PFSK-1 (cell line): ENCODE results near the gene THOC1.

Source experiments
- FOXP2 ChIP-seq: optimal IDR thresholded peaks from 2 replicates; pipeline ENCODE3; 2011; ENCODE audit warnings: borderline replicate concordance, control low read depth, inconsistent platforms; ENCODE audit not compliant: insufficient read depth; ENCODE audit errors: extremely low read length, extremely low read depth
- POLR2AphosphoS5 ChIP-seq: IDR thresholded peaks from 2 replicates; pipeline ENCODE4 v1.6.1; 2012; ENCODE audit warnings: low read depth, mild to moderate bottlenecking, control low read depth, low read length, moderate library complexity
- SIN3A ChIP-seq: IDR thresholded peaks from 2 replicates; pipeline ENCODE4 v1.6.1; 2012; ENCODE audit warnings: mild to moderate bottlenecking, low read length, moderate library complexity, borderline replicate concordance; ENCODE audit not compliant: insufficient read depth
- TAF1 ChIP-seq: IDR thresholded peaks from 2 replicates; pipeline ENCODE4 v1.6.1; 2012; ENCODE audit warnings: low read length, control low read depth, borderline replicate concordance; ENCODE audit not compliant: insufficient read depth
- TF ChIP-seq, protein P1 (sequence below), 2 experiments: IDR thresholded peaks; 2 replicates each; pipeline versions ENCODE4 v1.6.1 to v1.8.0; 2011 to 2012; ENCODE audit warnings: low read depth in 2 of 2, low read length in 2 of 2, control low read depth in 1 of 2, inconsistent platforms in 1 of 2, mild to moderate bottlenecking in 1 of 2, moderate library complexity in 1 of 2; ENCODE audit not compliant: insufficient read depth in 1 of 2

Gene THOC1

DNA sequence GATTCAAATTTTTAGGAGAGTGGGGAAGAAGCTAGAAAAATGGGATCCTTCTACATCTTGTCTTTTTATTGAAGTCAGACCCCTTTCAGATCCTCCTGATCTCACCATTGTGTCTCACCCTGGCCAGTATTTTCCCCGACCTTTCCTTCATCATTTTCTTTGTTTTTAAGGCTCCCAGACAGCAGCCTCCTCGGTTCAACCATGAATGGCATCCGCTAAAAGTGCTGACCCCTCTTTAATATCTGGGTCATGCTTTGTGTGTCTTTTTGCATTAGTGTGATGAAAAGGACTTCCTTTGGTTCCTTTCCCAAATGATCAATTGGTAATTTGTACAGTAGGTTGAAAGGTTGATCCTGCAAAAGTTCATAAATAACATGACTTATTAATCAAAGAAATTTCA, 26.7 kb upstream of the THOC1 start:
- TF ChIP-seq SIN3A (no peak), FOXP2 (no peak), TAF1 (no peak), POLR2AphosphoS5 (no peak)
- TF ChIP-seq, protein P1, sequence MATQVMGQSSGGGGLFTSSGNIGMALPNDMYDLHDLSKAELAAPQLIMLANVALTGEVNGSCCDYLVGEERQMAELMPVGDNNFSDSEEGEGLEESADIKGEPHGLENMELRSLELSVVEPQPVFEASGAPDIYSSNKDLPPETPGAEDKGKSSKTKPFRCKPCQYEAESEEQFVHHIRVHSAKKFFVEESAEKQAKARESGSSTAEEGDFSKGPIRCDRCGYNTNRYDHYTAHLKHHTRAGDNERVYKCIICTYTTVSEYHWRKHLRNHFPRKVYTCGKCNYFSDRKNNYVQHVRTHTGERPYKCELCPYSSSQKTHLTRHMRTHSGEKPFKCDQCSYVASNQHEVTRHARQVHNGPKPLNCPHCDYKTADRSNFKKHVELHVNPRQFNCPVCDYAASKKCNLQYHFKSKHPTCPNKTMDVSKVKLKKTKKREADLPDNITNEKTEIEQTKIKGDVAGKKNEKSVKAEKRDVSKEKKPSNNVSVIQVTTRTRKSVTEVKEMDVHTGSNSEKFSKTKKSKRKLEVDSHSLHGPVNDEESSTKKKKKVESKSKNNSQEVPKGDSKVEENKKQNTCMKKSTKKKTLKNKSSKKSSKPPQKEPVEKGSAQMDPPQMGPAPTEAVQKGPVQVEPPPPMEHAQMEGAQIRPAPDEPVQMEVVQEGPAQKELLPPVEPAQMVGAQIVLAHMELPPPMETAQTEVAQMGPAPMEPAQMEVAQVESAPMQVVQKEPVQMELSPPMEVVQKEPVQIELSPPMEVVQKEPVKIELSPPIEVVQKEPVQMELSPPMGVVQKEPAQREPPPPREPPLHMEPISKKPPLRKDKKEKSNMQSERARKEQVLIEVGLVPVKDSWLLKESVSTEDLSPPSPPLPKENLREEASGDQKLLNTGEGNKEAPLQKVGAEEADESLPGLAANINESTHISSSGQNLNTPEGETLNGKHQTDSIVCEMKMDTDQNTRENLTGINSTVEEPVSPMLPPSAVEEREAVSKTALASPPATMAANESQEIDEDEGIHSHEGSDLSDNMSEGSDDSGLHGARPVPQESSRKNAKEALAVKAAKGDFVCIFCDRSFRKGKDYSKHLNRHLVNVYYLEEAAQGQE (IDR thresholded peaks at IDR 0.05; ENCODE audit: insufficient read depth in 1 of 2, low read depth in 2 of 2, low read length in 2 of 2), result no peak

DNA sequence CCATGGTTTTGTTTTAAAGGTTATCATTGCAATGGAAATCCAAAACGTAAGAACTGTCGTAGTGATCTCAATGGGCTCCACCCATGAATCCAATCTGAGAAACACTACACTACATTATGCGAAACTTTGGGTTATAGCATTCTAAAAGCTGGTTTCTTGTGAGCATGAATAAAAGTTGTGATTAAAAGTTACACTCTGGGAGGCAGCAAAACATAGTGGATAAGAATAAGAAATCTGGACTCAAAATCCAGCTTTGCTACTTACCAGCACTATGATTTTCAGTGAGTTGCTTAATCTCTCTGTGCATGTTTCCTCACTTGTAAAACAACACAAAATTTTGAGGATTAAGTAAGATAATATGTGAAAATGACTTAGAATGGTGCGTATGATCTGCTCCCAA, 25.7 kb upstream of the THOC1 start:
- TF ChIP-seq SIN3A (no peak), TAF1 (no peak), POLR2AphosphoS5 (no peak), FOXP2 (no peak)
- TF ChIP-seq, protein P1 (IDR thresholded peaks at IDR 0.05; ENCODE audit: insufficient read depth in 1 of 2, low read depth in 2 of 2, low read length in 2 of 2), result no peak

DNA sequence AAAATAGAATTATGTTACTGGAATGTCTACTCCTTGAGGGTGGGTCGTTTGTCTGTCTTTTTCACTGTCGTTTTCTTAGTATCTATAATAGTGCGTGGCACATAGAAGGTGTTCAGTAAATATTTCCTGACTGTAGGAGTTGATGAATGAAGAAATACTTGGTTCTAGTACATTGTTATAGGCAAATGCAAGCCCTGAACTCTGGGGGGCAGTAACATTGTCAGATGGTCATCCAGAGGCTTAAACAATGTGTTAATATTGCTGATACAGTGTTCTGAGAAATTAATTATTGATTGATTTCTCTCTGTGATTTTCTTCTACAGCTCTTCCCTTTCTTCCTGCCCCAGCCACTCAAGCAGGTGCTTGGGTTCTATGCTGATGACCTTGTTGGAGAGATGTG, 24.4 kb upstream of the THOC1 start:
- TF ChIP-seq TAF1 (no peak), SIN3A (no peak), POLR2AphosphoS5 (no peak), FOXP2 (no peak)
- TF ChIP-seq, protein P1 (IDR thresholded peaks at IDR 0.05; ENCODE audit: insufficient read depth in 1 of 2, low read depth in 2 of 2, low read length in 2 of 2), result no peak

DNA sequence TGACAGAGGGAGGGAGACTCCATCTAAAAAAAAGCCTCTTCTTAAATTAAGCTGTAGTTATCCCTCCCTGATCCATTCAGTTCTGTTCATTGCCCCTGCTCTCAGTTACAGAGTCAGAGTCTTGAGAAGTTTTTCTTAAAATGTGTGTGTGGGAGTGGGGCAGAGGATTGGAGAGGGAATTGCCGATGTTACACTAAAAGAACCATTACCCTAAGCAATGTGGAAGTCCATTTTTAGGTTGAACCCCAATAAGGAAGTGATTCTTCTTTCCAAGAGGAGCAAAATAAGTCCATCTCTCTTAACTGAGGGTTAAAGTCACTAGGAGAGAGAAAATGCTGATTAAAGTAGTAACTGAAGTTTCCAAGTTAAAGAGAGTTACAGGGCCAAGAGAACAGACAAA, 21.2 kb upstream of the THOC1 start:
- TF ChIP-seq POLR2AphosphoS5, result no peak
- TF ChIP-seq, protein P1 (IDR thresholded peaks at IDR 0.05; ENCODE audit: insufficient read depth in 1 of 2, low read depth in 2 of 2, low read length in 2 of 2), result no peak
- TF ChIP-seq TAF1, result no peak
- no peak for TF ChIP-seq SIN3A
- TF ChIP-seq FOXP2, result no peak

DNA sequence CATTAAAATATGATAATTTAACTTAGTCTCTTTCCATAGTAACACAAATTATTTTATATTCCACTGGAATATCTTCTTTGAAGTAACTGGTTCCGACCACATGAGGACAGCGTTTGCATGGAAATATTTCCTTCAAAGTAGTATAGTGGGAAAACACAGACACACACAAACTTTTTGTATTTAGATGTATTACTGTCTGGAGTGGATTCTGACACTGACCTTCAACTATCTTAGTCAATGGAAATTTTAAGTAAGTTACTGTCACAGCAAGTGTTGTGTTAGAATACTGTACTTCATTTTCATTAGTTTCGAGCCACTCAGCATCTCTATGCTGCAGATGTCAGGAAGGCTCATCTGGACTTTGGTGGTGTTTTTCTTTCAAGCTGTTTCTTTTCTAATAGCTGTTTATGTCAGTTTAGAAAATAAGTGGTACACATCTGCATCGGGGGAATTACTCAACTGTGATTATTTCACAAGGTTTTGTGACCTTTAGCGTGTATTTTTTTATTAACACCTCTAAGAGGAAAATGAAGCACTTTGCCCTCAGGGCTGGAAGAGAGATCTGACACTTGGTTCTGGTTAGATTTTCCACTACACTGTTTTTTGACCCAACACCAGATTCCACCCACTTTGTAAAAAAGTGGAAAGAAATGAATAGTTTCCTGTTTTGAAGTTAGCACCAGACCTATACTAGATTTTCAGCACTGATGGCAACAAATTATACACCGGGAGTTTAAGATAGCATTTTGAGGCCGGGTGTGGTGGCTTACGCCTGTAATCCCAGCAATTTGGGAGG, 18.9 kb upstream of the THOC1 start:
- TF ChIP-seq POLR2AphosphoS5, result no peak
- no peak for TF ChIP-seq TAF1
- TF ChIP-seq SIN3A, result no peak
- TF ChIP-seq FOXP2, result no peak
